ENCODE results near the gene ELN.

- TF ChIP-seq CTCF (IDR thresholded peaks at IDR 0.05): no peak
- TF ChIP-seq EP300 (IDR thresholded peaks at IDR 0.05): no peak
Observed at GRCh38 chr7:74116356-74116755, 88.4 kb downstream of the ELN start.

All from esophagus muscularis mucosa (tissue), 3 donors.